PC-3 (cell line): ENCODE data around the gene PDSS2. TPM values are rescaled to one million over a fixed set of nuclear protein-coding genes. Genes with fewer than 3 reads are reported as not detected.

Experiments
- ATAC-seq: fragments of 200-7000 bp; cut with Tn5 transposase; 2 replicates; pipeline ENCODE4 v1.9.1; 2020; ENCODE audit warnings: mild to moderate bottlenecking, moderate library complexity
- BruUV-seq: library from RNA; stranded (reverse); fragments of 400-500 nt; replicated peaks from 2 replicates; lab custom pipeline; 2021; lab: Mats Ljungman, UMichigan
- CTCF ChIA-PET: fragments of 300-600 bp; sonication (Branson Sonifier 250); formaldehyde crosslinking; loops from one replicate; lab custom pipeline; 2022; ENCODE audit warnings: antibody characterized with exemption; lab: Charles Lee
- POLR2A ChIA-PET: fragments of 300-600 bp; sonication (Branson Sonifier 250); formaldehyde crosslinking; loops from one replicate; lab custom pipeline; 2022; ENCODE audit warnings: antibody characterized with exemption; ENCODE audit not compliant: unreplicated experiment; lab: Charles Lee
- DNase-seq: peaks from one replicate; pipeline ENCODE4 v3.0.0-alpha.2; 2015
- H2AFZ ChIP-seq: fragments of 300-600 bp; sonication (generic); 2 replicates; pipeline ENCODE4 v1.6.0; 2016; ENCODE audit warnings: antibody characterized with exemption, low read length
- H3F3A ChIP-seq: fragments of 300-600 bp; sonication (generic); one replicate; pipeline ENCODE4 v1.6.0; 2017; ENCODE audit warnings: antibody characterized with exemption, low read length, control low read depth, mild to moderate bottlenecking; ENCODE audit not compliant: unreplicated experiment
- H3K27ac ChIP-seq: fragments of 300-600 bp; sonication (generic); 2 replicates; pipeline ENCODE4 v1.5.1; 2016; ENCODE audit warnings: mild to moderate bottlenecking, low read length
- H3K27me3 ChIP-seq: fragments of 300-600 bp; sonication (generic); 2 replicates; pipeline ENCODE4 v1.6.1; 2016; ENCODE audit warnings: low read length, mixed read lengths
- H3K36me3 ChIP-seq: fragments of 300-600 bp; sonication (generic); 2 replicates; pipeline ENCODE4 v1.6.1; 2016; ENCODE audit warnings: low read depth, mixed run types, low read length, mixed read lengths
- H3K4me1 ChIP-seq: fragments of 300-600 bp; sonication (generic); 2 replicates; pipeline ENCODE4 v1.5.1; 2016; ENCODE audit warnings: low read length; ENCODE audit not compliant: insufficient read depth
- H3K4me2 ChIP-seq: fragments of 300-600 bp; sonication (generic); 2 replicates; pipeline ENCODE4 v1.6.0; 2016; ENCODE audit warnings: low read length
- H3K4me3 ChIP-seq: fragments of 300-600 bp; sonication (generic); 2 replicates; pipeline ENCODE4 v1.5.1; 2016; ENCODE audit warnings: mild to moderate bottlenecking, low read length, mixed read lengths
- H3K79me2 ChIP-seq: fragments of 300-600 bp; sonication (generic); 2 replicates; pipeline ENCODE4 v1.6.1; 2017; ENCODE audit warnings: low read length, mixed read lengths
- H3K9ac ChIP-seq: fragments of 300-600 bp; sonication (generic); 2 replicates; pipeline ENCODE4 v1.6.0; 2016; ENCODE audit warnings: mild to moderate bottlenecking, low read length
- H3K9me2 ChIP-seq: fragments of 300-600 bp; sonication (generic); replicated peaks from 2 replicates; pipeline ENCODE4 v1.6.1; 2016; ENCODE audit warnings: mixed run types, low read length, mixed read lengths
- H3K9me3 ChIP-seq: fragments of 300-600 bp; sonication (generic); 2 replicates; pipeline ENCODE4 v1.6.1; 2016; ENCODE audit warnings: low read length, mixed read lengths
- H4K20me1 ChIP-seq: fragments of 300-600 bp; sonication (generic); 2 replicates; pipeline ENCODE4 v1.6.1; 2016; ENCODE audit warnings: low read length, mixed read lengths
- CTCF ChIP-seq: fragments of 300-600 bp; sonication (generic); conservative IDR thresholded peaks from 2 replicates; pipeline ENCODE4 v1.5.1; 2017; ENCODE audit warnings: antibody characterized with exemption, low read depth, mild to moderate bottlenecking, low read length
- EZH2 ChIP-seq: fragments of 300-600 bp; sonication (generic); IDR thresholded peaks from one replicate; pipeline ENCODE4 v1.6.1; 2017; ENCODE audit warnings: antibody characterized with exemption, mild to moderate bottlenecking, low read length; ENCODE audit not compliant: unreplicated experiment
- EZH2phosphoT487 ChIP-seq: fragments of 300-600 bp; sonication (generic); IDR thresholded peaks from 2 replicates; pipeline ENCODE4 v1.6.1; 2018; ENCODE audit warnings: mild to moderate bottlenecking, antibody characterized with exemption, low read length, borderline replicate concordance
- intact Hi-C: fragments of 100-400 bp; cut with micrococcal nuclease; formaldehyde crosslinking; loops from 2 replicates; pipeline ENCODE4 v1.9.0; 2023
- total RNA-seq: library from RNA; depleted of rRNA; stranded (reverse); fragments of >200 nt; gene quantifications from 2 replicates; pipeline ENCODE4 v1.2.3, GENCODE V29; 2014

Gene PDSS2
- total RNA-seq, 1 experiment from 2014 or later, result 6.6 TPM

- no peak overlapping the region for H3K4me2 ChIP-seq
- TF ChIP-seq CTCF (no peak), EZH2 (no peak), EZH2phosphoT487 (no peak)
- no peak overlapping the region for H2AFZ ChIP-seq
- DNase-seq, result no peak
- no peaks in the 10 kb centered on the region for H3F3A ChIP-seq
- no peak overlapping the region for H3K9ac ChIP-seq
- no peaks in the 10 kb centered on the region for H3K9me2 ChIP-seq
- no TSS peak for BruUV-seq
- H3K36me3 ChIP-seq, result no peaks in the 10 kb centered on the region
- no peaks in the 10 kb centered on the region for H4K20me1 ChIP-seq
- CTCF ChIA-PET, result no interaction called here
- H3K4me1 ChIP-seq, result no peaks in the 10 kb centered on the region
- no peak overlapping the region for H3K27ac ChIP-seq
- intact Hi-C loops, result no loop called here
- POLR2A ChIA-PET, result no interaction called here
- no peaks in the 10 kb centered on the region for H3K9me3 ChIP-seq
- H3K4me3 ChIP-seq, result no peak overlapping the region
- no peaks in the 10 kb centered on the region for H3K27me3 ChIP-seq
- ATAC-seq, result no peak
- H3K79me2 ChIP-seq, result no peaks in the 10 kb centered on the region
Observed at GRCh38 chr6:107353773-107354382, 105.5 kb downstream of the PDSS2 start.

GRCh38 chr6:107348224-107348623 is 111.1 kb downstream of the PDSS2 start:
- DNase-seq (peak; percentile 16), ATAC-seq (no peak)
- H3K27ac ChIP-seq, result no peak overlapping the region
- H3K4me1 ChIP-seq, result no peaks in the 10 kb centered on the region
- ChIA-PET CTCF (no interaction called here), POLR2A (no interaction called here)
- no peak overlapping the region for H3K9ac ChIP-seq
- no peaks in the 10 kb centered on the region for H3K79me2 ChIP-seq
- H3K27me3 ChIP-seq, result no peaks in the 10 kb centered on the region
- no peak overlapping the region for H2AFZ ChIP-seq
- no peak for TF ChIP-seq CTCF
- no peak for TF ChIP-seq EZH2phosphoT487
- TF ChIP-seq EZH2, result no peak
- H3K4me2 ChIP-seq, result no peak overlapping the region
- H4K20me1 ChIP-seq, result no peaks in the 10 kb centered on the region
- BruUV-seq, result no TSS peak
- intact Hi-C loops, result no loop called here
- H3K9me3 ChIP-seq, result no peaks in the 10 kb centered on the region
- H3F3A ChIP-seq, result no peaks in the 10 kb centered on the region
- H3K4me3 ChIP-seq, result no peak overlapping the region
- H3K9me2 ChIP-seq, result no peaks in the 10 kb centered on the region
- H3K36me3 ChIP-seq, result no peaks in the 10 kb centered on the region

- H3K4me1 ChIP-seq, result no peaks in the 10 kb centered on the region
- ChIA-PET POLR2A (no interaction called here), CTCF (no interaction called here)
- no peak overlapping the region for H3K4me3 ChIP-seq
- H3K9me2 ChIP-seq, result no peaks in the 10 kb centered on the region
- H3K79me2 ChIP-seq, result no peaks in the 10 kb centered on the region
- H3K27me3 ChIP-seq, result no peaks in the 10 kb centered on the region
- no peaks in the 10 kb centered on the region for H3K36me3 ChIP-seq
- no peak overlapping the region for H3K4me2 ChIP-seq
- ATAC-seq, result no peak
- no peak for DNase-seq
- H3K27ac ChIP-seq, result no peak overlapping the region
- H3K9me3 ChIP-seq, result no peaks in the 10 kb centered on the region
- H3K9ac ChIP-seq, result no peak overlapping the region
- no TSS peak for BruUV-seq
- no peaks in the 10 kb centered on the region for H4K20me1 ChIP-seq
- no peak for TF ChIP-seq CTCF
- no peak for TF ChIP-seq EZH2
- no peak for TF ChIP-seq EZH2phosphoT487
- intact Hi-C loops, result no loop called here
- no peak overlapping the region for H2AFZ ChIP-seq
- H3F3A ChIP-seq, result no peaks in the 10 kb centered on the region
Observed at GRCh38 chr6:107345393-107345792, 114.0 kb downstream of the PDSS2 start.
